GM20431 (cell line): ENCODE results near the gene PAOX.
"Not testable (repeated sequence)": the region's sequence is repeated elsewhere in the genome, so short reads cannot be mapped to it uniquely, and the experiment has no call there.

Source experiments
- in situ Hi-C: fragments of 300-500 bp; cut with MseI, MboI; formaldehyde crosslinking; loops from one replicate; pipeline ENCODE4 v1.15.0; 2020; ENCODE audit warnings: low sequenced_read_pairs; ENCODE audit not compliant: unreplicated experiment

The PAOX gene

DNA sequence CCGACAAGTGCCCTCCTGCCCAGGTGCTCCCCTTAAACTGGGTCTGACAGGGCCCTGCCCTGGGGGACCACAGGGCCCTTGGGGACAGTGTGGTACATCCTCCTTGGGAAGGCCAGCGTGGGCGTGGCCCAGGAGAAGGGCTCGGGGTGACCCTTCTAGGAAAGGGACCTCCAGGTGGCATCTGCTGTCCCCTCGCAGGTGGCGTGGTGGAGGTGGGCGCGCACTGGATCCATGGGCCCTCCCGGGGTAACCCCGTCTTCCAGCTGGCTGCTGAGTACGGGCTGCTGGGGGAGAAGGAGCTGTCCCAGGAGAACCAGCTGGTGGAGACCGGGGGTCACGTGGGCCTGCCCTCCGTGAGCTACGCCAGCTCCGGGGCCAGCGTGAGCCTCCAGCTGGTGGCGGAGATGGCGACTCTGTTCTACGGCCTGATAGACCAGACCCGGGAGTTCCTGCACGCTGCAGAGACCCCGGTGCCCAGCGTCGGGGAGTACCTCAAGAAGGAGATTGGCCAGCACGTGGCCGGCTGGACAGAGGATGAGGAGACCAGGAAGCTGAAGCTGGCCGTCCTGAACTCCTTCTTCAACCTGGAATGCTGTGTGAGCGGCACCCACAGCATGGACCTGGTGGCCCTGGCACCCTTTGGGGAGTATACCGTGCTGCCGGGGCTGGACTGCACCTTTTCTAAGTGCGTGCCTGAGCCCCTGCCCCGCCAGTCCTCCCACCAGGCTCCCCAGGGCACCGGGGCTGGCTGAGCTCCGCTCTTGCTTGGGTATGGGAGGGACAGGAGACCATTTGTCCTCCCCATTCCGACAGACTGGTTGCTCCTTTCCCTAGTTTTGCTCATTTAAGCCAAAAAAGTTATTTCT is 972 bp downstream of the PAOX start:
- in situ Hi-C loops = no loop called here

DNA sequence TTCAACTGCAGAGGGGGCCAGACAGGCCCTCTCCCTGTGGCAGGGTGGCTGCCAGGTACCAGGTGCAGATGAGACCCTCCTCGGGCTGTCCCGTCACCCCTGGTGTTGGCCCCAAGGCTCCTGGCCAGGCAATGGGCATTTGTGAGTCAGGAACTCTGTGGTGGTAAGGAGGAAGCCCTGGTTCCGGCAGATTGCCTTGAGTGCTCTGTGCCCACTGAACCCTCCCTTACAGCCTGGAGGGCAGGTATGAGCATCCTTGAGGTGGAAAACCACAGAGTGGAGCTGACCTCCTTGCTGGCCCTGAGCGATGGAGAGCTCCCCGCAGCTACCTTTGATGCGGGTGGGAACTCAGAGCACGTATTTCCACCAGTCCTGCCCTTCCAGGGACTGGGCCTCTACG is 2.0 kb downstream of the PAOX start:
- in situ Hi-C loops = no loop called here

DNA sequence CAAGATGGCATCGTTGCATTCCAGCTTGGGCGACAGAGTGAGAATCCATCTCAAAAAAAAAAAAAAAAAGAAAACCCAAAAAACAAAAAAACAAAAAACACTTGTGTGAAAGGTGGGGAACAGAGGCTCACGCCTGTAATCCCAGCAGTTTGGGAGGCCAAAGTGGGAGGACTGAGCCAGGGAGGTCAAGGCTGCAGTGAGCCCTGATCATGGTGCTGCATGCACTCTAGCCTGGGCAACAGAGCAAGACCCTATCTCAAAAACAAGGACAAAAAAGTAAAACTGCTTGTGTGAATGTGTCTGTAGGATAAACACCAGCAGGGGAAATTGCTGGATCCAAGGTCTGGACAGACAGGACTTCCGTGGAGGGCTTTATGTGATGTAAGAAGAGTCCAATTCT is 4.5 kb downstream of the PAOX start:
- in situ Hi-C loops = no loop called here

DNA sequence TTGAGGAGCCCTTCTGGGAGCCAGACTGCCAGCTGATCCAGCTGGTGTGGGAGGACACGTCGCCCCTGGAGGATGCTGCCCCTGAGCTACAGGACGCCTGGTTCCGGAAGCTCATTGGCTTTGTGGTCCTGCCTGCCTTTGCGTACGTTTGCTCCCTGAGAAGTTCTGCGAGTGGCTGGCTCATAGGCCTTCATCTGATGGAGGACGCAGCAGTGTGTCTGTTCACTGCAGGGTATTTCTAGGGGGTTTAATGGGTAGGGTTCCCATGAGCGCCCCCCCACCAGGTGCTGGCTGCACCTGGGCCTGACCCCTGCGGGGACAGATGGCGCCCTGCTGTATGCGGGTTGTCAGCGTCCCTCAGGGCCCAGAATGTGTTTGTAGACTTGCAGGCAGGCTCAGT is 5.0 kb downstream of the PAOX start:
- in situ Hi-C loops = no loop called here

DNA sequence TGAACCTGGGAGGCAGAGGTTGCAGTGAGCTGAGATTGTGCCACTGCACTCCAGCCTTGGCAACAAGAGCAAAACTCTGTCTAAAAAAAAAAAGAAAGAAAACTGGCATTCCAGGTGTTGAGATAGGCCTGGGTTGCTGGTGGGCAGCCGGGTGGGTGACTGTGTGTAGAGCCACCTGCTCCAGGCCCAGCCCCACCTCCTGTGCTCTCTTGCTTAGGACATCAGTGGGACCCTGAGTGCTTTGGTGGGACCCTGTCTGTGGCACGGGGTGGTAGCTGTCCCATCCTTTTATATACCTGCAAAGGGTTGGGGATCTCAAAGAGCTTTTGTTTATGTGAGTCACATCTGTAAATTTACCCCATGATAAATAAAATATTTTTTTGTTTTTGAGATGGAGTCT is 6.2 kb downstream of the PAOX start:
- in situ Hi-C loops = no loop called here

DNA sequence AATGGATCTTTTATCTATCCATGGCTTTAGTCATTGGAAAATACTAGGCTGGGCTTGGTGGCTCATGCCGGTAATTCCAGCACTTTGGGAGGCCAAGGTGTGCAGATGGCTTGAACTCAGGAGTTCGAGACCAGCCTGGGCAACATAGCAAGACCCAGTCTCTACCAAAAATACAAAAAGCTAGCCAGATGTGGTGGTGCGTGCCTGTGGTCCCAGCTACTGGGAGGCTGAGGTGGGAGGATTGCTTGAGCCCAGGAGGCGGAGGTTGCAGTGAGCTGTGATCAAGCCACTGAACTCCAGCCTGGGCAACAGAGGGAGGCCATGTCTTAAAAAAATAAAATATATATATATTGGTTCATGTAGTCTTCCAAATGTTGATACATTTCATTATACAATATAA is 7.9 kb downstream of the PAOX start:
- in situ Hi-C loops = not testable (repeated sequence)

DNA sequence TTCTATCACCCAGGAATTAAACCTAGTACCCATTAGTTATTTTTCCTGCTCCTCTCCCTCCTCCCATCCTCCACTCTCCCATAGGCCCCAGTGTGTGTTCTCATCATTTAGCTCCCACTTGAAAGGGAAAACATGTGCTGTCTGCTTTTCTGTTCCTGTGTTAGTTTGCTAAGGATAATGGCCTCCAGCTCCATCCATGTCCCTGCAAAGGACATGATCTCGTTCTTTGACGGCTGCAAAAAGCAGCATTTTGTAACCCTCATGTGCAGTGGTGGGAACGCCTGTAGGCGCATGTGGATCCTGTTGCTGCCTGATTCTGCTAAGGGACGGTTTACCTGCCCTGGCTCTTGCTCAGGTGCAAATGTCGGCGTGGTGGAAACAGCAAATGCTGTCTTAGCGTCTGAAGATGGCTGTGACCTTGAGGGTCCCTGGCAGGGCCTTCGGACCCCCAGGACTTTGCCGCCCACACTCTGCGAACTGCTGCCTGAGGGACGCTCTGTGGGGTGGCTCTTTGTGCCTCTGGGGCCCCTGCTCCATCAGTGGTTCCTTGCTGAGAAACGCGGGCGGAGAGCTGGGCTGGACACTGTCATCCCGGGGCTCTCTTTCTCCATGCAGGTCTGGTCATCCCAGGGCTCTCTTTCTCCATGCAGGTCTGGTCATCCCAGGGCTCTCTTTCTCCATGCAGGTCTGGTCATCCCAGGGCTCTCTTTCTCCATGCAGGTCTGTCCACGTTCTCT is 9.3 kb downstream of the PAOX start:
- in situ Hi-C loops = no loop called here

DNA sequence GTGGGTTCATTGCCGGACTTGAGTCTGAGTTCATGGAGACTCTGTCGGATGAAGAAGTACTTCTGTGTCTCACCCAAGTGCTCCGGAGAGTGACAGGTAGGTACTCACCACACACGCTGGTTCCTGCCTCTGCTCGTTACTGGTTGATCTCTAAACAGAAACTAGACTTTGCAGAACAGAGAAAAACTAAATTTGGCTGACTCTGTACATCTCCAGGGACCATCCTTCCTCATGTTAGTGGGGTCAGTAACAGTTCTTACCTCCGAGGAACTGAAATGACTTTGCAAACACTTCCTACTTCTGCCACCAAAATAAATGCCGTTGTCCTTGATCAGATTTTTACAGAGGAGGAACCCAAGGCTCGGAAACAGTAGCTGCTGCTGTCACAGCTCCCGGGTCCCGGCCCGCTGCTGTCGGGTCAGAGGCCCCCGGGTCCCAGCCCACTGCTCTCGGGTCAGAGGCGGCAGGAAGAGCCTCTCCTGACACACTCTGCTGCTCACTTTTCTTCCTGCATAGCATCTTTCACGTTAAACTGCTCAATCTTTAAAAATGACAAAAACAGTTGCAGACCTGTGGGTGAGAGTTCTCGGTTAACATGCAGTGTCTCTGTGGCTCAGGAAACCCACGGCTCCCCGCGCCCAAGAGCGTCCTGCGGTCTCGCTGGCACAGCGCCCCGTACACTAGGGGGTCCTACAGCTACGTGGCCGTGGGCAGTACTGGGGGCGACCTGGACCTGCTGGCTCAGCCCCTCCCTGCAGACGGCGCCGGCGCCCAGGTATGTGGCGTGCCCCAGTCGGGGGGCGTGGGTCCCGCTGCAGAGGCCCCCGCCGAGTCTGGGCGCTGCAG is 10.1 kb downstream of the PAOX start:
- in situ Hi-C loops = no loop called here

DNA sequence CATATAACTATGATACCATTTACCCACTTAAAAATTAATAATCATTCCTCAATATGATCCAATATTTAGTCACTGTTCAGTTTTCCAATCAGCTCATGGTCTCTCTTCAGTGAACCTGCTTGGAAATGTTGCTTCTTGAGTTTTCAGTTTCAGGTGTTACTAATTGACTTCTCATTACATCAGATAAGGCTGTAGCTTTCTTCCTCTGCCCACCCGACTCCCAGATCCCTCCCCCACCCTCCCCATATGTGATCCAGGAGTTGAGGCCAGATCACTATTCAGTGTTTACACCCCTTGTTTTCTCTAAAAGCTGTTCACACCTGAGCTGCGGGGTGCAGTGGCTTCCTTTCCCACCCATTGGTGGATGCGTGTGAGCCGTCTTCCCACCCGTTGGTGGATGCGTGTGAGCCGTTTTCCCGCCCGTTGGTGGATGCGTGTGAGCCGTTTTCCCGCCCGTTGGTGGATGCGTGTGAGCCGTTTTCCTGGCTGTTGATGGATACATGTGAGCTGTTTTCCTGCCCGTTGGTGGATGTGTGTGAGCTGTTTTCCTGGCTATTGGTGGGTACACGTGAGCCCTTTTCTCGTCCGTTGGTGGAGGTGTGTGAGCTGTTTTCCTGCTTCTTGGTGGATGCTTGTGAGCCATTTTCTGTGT is 11.7 kb downstream of the PAOX start:
- in situ Hi-C loops = no loop called here

DNA sequence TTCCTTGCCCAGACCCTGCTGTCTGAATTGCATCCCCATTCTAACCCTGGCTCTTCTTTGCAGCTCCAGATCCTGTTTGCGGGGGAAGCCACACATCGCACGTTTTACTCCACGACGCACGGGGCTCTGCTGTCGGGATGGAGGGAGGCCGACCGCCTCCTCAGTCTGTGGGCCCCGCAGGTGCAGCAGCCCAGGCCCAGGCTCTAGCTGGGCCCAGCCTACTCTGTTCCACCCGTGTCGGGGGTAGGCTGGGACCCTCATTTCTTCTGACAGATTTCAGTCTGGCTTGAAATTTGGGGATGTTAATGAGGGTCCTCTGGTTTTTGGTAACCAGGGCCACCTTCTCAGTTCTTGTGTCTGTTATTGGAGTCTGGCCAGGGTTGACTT is 12.2 kb downstream of the PAOX start:
- in situ Hi-C loops = no loop called here

DNA sequence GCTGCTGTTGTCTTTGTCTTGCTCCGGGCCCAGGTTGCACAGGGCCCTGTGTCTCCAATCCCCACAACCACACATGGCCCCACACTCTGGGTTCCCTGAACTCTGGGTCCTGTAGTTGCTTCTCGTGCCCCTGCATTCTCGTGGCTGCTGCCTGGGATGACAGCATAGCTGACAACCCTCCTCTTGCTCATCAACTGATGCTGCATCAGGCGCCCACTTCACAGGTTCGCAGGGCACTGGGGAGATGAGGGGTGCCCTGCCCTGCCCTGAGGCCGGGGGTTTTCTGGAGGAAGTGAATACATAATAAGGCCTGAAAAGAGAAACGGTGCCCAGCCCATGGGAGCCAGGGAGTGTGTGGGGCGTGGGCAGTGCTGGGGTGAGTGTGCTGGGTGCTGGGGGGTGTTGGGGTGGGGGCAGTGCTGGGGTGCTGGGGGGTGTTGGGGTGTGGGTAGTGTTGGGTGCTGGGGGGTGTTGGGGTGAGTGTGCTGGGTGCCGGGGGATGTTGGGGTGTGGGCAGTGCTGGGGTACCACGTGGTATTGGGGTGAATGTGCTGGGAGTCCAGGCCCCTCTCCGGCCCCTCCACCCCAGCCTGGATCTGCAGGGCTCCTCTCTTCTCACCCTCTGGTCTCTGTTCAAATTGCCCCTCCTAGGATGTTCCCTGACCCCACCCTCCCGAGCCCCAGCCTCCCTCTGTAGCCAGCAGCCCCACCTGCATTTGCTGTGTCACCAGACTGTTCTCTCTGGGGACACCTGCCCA is 12.9 kb downstream of the PAOX start:
- in situ Hi-C loops = no loop called here

DNA sequence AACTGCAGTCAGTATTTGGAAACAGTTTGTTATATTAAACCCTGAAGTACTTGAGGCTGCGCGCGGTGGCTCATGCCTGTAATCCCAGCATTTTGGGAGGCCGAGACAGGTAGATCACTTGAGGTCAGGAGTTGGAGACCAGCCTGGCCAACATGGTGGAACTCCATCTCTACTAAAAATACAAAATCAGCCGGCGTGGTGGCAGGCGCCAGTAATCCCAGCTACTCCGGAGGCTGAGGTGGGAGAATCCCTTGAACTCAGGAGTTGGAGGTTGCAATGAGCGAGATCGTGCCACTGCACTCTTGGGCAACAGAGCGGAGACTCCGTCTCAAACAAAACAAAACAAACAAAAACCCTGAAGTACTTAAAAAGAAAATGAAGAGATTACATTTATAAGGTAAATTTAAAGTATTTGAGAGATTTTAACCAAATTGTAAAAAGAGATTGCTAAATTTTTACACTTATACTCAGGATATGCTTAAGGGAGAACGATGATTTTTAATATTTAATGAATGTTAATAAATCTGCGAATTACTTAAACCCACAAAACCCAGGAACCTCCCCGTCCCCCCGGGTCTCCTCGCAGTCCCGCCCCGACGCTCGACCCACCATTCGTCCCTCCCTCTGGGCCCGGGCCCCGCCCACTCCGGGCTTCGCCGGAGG is 14.5 kb downstream of the PAOX start:
- in situ Hi-C loops = no loop called here

DNA sequence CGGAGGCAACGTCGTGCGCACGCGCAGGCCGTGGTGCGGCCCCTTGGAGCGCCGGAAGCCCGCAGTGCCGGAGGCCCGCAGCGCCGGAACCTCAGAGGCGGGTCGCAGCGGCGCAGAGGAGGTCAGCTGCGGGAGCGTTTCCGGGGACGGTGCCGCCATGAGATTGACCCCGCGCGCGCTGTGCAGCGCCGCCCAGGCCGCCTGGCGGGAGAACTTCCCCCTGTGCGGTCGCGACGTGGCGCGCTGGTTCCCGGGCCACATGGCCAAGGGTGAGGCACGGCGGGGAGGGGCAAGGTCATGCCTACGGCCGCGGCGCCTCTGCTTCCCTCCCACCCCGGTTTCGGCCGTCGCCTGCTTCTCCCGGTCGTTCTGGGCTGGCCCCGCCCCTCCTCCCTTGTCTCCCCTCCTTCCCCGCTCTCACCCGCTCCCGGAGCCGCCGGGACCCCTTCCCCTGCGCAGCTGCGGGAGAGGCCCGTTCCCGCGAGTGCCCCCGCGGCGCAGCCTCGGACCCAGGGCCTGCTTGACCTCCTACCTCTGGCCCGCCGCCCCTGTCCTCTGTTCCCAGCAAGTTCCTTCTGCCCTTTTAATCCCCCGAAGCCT is 15.1 kb downstream of the PAOX start, which contains the start of gene MTG1:
MTG1 (plus strand) TSS at position 94 of the 600 bp plus-strand sequence; CDS start at position 158, 64 bp downstream.
- in situ Hi-C loops = no loop called here

DNA sequence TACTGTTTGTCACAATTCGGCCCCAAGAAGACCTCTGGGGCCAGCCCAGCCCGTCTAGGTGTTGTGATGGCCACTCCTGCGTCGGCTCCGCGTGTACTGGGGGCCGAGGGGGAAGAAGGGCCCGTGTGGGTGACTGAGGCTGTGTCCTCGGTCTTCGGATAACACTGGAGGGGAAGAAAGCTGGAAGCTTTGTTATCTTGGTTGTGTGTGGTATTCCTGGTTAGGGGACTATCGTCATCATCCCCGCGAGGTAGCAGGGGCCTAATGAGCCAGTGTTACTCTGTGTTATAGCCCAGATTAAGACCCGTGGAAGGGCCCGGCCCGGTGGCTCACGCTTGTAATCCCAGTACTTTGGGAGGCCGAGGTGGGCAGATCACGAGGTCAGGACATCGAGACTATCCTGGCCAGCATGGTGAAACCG is 15.7 kb downstream of the PAOX start:
- in situ Hi-C loops = no loop called here

DNA sequence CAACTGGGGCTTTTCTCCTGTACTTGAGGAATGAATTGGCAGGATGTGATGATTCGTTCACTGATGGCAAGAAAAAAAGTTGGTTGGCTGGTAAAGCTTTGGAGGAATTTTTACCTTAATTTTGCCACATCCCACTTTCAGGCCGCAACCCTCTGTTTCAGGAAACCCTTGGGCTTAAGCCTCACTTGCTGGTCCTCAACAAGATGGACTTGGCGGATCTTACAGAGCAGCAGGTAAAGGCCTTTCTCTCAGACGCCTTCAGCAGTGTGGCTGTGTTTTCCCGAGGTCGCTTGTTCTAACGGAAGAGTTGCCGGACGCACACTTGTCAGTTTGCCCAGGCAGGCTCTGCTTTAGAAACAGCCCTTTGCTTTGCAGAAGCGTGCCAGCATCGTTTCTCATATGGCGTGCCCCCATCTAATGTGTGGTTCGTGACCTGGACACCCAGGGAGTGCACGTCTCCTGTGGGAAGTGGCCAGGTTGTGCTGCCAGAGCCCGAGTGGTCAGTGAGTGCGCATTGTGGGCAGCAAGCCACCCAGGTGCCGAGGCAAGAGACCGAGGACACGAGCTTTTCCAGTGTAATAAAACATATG is 17.1 kb downstream of the PAOX start:
- in situ Hi-C loops = no loop called here

DNA sequence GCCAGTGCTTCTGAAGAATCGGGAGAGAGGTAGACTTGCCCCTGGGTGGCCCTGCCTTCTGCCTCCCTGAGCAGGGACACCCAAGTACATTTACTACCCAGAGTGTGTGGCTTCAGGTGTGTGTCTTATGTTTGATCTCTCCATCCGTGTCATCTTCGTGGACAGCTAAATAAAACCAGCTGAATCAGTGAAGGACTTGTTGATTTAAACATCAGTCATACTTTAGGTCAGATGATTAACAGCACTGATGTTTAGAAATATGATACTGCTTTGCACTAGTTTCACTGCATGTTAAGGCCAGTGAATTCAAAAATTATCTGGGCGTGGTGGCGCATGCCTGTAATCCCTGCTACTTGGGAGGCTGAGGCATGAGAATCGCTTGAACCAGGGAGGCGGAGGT is 18.9 kb downstream of the PAOX start:
- in situ Hi-C loops = no loop called here

DNA sequence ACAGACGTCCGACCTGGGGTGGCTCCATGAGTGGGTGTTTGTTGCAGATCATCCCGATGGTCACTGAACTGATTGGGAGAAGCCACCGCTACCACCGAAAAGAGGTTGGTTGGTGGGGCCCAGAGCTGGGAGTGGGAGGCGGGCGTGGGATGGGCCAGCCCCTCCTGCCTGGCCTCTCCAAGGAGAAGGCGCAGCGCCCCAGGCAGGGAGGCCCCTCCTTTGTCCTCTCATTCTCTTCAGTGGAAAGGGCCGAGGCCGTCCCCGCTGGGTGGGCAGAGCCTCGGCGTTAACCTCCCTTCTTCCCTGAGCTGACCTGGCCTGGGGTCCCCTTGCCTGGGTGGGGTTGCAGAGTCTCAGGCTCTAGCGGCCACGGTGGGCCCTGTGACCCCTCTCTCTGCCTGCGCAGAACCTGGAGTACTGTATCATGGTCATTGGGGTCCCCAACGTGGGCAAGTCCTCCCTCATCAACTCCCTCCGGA is 20.1 kb downstream of the PAOX start:
- in situ Hi-C loops = no loop called here
